ENCODE data around the gene TBC1D13.

GRCh38 chr9:128821584-128822406 lies 34.7 kb downstream of the TBC1D13 start:
- TF ChIP-seq POLR2A (IDR thresholded peaks at IDR 0.05) (no peak), CTCF (IDR thresholded peaks at IDR 0.05) (no peak)

All from ovary (tissue), 3 donors.